Islet of Langerhans (tissue), 1 donor: ENCODE data around the gene PPM1E.
"Not testable (repeated sequence)": the region's sequence is repeated elsewhere in the genome, so short reads cannot be mapped to it uniquely, and the experiment has no call there.

ENCODE experiments used
- FAIRE-seq: peaks from one replicate; lab custom pipeline; 2011; peaks lifted over from hg19 to GRCh38; lab: Jason Lieb, UNC

PPM1E gene

DNA sequence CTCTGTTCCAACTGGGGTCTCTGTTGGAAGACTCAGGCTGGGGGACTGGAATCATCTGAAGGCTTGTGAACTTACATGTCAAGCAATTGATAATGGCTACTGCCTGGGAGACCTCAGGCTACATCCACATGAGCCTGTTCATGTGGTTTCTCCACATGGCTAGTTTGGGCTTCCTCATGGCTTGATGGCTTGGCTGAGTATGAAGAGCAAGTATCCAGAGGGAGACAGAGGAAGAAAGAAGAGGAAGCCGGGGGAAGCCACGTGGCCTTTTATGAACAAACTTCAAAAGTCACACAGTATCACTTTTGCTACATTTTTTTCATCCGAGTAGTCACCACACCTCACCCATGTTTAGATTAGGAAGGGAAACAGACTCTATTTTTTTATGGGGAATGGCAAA, 192.2 kb downstream of the PPM1E start:
- no peak for FAIRE-seq

DNA sequence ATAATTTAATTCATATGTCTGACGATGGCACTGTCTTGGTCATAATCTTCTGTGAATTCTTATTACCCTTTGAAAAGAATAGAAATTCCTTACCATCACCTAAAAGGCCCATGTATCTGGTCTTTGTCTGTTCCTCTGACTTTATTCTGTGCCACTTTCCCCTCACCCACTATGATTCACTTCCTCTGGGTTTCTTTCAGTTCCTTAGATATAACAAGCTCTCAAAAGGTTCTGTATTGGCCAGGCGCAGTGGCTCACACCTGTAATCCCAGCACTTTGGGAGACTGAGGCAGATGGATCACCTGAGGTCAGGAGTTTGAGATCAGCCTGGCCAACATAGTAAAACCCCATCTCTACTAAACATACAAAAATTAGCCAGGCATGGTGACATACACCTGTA, 198.7 kb downstream of the PPM1E start:
- FAIRE-seq = not testable (repeated sequence)

DNA sequence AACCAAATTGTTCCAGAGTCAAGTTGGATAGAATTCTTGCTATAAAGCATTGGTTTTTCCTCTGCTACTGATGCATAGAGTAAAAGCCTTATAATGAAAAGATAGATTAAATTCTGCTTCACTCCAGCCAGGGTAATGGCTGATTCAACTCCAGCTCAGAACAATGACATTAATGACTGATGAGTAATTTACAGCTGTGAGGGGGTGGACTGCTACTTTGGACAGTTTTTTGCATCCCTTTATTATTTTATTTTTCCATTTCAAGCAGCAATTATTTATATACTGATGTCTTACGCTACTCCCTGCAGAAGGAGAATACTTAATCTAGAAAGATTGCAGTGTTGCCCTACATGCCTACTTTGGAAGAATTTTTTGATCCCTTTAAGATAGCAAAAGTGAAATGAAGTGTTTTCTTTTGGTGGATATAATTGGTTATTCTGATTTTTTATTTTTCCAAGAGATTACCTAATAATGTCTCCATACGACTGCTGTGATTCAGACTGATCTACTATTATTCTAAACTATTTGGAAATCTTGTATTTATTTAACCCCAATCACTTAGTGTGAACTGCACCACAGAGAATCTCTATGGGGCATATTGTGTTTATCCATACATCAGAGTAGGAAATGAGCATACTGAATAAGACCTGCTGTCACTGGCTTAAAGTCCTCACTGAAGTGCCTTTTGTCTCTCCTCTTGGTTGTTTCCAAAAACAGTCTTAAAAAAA, 201.5 kb downstream of the PPM1E start:
- FAIRE-seq = peak; percentile 5

DNA sequence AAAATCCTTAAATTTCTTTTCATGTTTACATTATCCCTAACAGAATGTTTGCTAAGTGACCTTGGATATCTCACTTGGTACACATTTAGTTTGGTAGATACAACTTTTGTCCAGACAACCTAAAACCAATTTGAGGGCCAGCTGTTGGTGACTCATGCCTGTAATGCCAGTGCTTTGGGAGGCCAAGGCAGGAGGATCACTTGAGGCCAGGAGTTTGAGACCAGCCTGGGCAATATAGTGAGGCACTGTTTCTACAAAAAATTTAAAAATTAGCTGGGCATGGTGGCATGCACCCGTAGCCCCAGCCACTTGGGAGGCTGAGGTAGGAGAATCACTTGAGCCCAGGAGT, 202.0 kb downstream of the PPM1E start:
- FAIRE-seq = not testable (repeated sequence)

DNA sequence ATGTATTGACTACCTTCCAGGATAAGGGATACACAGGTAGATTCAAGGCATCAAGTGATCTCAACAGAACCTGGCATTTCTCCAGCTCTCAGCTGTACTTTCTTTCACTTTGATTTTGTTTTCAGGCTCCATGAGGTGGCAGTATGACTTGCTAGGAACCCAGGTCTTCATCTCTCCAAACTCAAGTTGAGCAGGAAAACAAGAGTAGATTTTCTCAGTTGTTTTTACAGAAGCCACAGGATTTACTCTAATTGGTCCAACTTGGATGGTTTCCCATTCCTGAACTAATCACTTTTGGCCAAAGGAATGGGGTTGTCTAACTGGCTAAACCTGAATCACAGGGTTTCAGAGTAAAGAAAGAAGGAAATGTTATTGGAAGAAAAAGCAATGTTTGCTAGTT, 204.4 kb downstream of the PPM1E start:
- peak; percentile 79 for FAIRE-seq

DNA sequence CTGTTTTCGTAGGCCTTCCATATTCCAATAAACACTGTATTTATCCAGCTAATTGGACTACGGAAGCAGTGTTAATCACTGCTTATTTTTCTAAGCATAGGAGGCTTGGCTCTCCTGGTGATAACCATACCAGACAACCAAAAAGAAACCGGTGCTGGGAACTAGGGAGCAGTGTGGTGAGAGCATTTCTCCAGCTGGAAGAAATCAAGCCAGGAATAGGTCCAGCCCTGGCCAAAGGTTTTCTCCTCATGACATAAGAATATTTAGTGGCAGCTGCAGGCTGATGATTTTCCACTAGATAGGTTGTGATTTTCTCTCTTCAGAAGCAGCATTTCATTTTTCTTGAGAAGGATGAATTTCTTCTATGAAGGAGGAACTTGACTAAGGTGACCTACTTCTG, 209.6 kb downstream of the PPM1E start:
- FAIRE-seq = no peak

DNA sequence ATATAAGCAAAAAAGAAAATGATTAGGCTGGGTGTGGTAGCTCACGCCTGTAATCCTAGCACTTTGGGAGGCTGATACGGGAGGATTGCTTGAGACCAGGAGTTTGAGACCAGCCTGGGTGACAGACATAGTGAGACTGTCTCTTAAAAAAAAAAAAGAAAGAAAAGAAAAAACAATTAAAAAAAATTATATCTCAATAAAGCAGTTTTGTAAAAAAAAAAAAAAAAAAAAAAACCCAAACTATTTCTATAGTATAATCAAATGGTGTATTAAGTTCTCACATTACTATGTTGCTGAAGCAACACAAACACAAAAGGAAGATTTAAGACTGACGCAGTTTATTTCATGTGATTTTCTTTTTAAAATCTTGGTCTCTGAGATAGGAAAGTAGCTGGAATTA, 210.6 kb downstream of the PPM1E start:
- peak; percentile 81 for FAIRE-seq

DNA sequence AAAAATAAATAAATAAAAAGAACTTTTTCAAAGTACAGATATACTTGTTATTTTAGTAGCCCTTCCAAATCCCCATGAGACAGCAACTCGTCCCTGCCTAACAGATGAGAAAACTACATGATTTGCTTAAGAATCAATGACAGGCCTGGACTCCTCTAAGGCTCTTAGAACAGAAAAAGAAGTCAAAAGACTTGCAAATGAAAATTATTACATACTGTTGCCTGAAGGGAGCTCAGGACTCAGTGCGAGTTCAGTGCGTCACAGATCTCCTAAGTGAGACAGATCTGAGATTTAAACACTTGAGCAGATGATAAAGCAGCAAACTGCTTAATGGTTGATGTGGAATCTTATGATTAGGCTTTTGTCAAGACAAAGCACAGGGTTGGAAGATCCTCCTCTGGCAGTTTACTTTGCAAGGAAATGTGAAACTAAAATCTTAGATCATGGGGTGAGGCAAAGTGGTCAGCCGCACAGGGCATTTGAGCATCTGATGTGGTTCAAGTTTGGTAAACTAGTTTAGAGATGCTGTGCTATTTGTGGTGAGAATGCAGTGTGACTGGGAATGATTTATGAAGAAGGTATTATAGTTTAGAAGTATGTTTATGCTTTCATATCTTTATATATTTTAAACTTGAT, 212.9 kb downstream of the PPM1E start:
- FAIRE-seq = no peak

DNA sequence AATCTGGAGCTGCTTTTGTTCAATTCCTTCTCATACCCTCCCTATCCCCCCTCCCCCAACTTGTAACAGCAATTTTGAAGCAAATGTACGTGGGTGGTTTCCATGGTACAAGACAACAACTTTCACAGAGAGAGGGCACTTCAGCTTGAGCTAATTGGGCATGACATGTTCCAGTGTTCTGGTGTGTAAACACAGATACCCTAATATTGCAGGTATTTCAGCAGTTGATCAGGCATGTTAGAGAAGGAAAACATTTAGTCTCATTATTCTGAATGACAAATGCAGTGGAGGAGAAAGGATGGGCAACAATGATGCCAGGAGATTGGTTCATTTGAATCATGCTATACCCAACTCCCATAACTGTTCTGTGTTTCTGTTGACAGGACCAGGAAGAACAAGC, 213.5 kb downstream of the PPM1E start:
- FAIRE-seq = peak; percentile 95

DNA sequence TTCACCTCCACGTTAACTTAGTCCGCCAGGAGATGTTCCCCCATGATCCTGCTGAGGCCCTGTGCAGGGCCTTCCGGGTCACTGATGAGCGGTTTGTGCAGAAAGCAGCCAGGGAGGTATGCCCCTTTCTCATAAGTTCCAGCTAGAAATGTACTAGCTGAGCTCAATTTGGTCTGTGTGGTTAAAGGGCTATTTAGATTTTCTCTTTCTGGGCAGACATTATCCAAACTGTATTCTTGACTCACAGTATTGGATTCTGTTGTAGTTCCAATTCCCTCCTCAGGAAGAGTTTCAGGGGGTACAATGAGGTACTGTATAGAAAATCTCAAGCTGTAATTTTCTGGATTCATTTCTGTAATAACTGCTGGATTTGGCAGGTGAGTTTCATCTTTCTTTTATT, 214.0 kb downstream of the PPM1E start:
- FAIRE-seq = no peak

DNA sequence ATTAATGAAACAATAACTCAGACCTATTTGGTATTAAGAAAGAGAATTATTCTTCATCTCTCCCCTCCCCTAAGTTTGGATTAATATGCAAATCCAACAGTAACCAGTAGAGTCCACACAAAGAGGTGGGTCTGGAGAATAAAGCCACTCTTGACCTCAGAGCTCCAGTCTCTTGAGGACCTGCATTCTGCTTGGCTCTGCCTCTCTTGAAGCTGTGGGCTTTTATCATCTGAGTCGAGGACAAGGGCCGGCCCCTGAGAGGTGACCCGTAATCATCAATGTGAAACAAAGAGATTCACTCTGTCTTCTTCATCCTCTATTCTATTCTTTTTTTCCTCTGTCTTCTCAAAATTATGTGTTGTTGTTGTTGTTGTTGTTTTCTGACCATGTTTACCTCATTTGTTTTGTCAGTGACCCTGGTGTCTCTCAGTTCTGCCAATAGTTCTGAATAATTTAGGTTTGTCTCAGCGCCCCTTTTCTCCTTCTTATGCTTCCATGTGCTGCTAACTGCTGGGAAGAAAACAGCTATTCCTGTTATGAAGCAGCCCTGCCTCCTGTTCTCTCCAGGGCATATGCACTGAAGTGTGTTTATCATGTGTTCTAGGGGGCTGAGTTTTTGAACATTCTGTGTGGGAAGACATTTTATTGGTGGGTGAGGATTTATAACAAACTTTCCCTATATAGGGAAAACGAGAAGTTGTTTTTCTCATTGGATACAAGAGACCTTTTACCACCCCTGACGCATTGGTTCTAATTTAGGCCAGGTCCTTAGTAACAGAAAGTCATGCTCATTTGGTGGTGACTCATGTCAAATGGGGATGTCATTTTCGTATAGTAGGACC, 215.2 kb downstream of the PPM1E start:
- no peak for FAIRE-seq

DNA sequence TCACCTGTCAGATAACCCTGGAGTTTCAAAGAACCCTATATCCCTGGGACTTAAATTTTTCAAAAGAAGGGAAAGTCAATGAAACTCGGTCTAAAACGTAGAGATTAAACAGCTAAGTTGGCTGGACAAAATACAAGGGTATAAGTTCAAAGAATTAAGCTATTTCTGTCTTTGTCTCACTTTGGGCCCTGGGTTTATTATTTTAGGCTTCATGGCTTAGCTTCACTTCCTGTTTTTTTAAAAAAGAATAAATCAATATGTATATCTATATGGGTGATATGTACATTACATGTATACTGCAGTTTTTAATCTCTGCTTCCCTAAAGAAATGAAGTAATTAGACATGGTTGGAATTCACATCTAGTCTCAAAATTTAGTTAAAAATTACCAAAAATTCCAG, 218.7 kb downstream of the PPM1E start:
- no peak for FAIRE-seq

DNA sequence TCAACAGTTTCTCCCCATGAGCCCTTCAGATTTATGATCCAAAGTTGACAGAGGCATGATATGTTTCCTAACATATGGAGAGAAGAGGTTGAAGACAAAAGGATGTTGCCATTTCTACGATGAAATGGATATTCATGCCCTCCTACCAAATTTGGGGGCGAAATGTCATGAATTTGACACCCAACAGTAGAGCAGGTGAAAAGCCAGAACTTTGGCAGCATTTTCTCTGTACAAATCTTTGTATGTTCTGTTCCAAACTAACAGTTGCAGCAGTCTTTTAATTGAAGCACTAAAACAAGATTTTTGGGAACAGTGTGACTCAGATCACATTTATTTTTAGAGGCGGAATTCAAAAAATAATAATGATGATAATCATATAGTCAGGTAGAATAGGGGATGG, 220.9 kb downstream of the PPM1E start:
- no peak for FAIRE-seq

DNA sequence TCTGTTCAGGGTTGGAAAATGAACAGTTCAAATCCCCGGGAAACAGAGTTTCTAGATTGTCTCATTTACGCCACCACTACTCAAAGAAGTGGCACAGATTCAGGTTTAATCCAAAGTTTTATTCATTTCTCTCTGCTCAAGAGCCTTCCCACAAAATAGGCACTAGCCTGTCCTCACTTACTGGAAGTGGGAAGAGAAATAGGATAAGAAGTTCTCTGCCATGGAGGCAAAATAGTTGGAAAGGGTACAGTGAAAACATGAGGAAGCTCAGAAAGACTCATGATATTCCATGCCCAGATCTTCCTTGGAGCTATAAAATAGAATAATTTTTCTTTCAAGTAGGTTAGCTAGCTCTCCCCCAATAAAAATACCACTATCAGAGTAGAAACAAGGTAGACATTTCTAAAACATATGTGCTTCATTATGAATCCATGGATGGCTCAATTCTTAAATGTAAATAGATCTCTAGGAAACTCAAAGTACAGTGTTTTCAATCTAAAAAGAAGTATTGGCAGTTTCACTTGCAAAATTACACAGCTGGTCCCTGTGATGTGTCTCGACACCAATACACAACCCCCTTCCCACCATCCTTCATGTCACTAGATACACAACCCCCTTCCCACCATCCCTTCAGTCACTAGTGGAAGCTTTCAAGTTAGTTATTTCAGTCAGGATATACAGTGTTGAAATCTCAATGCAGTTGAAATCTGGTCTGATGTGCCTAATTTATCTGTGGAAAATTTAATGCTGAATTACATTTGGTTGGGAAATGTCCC, 225.2 kb downstream of the PPM1E start:
- no peak for FAIRE-seq

DNA sequence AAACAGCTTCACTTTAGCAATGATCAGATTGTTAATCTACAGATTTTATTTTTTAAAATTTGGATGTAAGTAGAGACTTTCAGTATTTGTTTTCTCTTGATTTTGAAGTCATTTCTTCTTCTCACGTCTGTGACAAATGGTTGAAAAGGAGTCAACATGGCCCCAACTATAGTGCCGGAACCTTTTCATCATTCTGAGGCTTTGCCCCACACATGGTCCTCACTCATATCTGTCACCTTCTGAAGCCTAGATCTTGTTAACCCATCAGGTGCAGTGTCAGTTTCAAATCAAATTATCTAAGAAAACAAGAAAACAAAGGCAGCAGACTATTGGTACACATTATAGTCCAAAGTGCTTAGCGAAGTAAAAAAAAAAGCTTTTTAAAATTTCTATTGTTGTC, 227.0 kb downstream of the PPM1E start:
- no peak for FAIRE-seq

DNA sequence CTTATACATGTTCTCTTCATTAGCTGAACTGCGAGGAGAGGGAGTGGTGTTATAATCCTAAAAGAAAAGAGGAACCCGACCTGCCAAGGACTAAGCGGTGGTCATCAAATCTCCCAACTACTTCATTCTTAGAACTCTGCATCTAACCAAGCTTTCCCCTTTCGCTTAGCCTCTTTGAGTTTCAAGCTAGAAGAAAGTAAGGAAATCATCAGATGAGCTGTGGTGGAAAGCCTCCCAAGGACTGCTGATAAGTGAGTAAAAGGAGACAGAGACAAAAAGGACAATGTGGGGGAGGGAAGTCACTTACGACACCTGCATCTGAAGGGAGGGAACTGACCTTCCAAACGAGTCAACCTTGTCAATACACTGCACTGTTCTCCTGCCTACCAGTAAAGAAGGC, 229.7 kb downstream of the PPM1E start:
- FAIRE-seq = no peak

DNA sequence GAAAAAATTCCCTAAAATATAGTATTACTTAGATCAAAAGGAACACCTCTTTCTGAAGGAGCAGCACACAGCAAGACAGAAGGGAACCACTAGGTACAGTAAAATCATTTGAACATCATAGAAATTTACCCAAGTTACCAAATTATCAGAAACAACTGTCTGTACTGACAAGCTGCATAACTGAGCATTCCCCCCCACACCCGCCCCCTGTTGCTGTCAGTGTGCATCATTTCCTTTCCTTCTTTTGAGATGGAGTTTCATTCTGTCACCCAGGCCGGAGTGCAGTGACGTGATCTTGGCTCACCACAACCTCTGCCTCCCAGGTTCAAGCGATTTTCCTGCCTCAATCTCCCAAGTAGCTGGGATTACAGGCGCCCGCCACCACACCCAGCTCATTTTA, 230.3 kb downstream of the PPM1E start:
- FAIRE-seq = no peak

DNA sequence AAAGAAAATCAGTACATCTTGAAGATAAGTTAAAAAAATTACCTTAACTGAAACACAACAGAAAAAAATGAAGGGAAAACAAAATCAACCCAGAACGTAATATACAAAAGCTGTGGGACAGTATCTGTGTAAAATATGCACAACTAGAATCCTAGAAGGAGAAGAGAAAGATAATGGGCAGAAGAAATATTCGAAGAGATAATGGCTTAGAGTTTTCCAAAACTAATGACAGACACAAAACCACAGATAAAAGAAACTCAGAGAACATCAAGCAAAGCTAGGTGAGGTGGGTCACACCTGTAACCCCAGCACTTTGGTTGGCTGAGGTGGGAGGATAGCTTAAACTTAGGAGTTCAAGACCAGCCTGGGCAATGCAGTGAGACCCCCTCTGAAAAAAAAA, 234.0 kb downstream of the PPM1E start:
- no peak for FAIRE-seq

DNA sequence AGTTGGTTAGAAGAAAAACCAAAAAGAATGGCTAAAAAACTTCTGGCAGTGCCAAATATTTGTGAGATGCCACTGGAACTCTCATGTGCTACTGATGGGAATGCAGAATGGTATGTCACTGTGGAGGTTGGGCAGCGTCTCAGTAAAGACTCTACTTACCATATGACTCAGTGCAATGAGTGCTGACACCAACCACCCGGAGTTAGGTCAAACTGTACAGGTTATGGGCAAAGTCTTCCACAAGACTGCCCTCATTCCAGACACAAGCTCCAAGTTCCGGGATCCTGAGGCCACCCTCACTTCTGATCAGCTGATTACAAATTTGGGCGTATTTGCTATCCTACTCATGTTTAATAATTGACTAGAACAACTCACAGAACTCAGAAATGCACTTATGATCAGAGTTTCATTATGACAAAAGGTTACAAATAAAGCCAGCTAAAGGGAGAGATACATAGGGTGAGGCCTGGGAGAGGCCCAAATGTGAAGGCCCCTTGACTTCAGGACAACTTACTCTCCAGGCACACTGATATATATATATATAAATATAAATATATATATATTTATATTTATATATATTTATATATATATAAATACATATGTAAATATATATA, 236.2 kb downstream of the PPM1E start:
- no peak for FAIRE-seq

DNA sequence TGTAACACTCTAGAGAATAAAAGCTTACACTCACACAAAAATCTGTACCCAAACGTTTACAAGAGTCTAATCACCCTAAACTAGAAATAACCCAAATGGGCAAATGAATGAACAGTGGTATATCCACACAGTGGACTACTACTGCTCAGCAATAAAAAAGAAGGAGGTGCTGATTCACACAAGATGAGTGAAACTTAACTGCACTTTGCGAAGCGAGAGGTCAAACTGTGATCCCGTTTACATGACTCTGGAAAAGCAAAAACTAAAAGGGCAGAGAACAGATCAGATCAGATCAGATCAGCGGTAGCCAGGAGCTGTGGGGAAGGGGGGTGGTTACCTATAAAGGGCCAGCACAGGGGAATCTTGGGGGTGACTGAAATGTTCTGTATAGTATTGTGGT, 237.7 kb downstream of the PPM1E start:
- no peak for FAIRE-seq

DNA sequence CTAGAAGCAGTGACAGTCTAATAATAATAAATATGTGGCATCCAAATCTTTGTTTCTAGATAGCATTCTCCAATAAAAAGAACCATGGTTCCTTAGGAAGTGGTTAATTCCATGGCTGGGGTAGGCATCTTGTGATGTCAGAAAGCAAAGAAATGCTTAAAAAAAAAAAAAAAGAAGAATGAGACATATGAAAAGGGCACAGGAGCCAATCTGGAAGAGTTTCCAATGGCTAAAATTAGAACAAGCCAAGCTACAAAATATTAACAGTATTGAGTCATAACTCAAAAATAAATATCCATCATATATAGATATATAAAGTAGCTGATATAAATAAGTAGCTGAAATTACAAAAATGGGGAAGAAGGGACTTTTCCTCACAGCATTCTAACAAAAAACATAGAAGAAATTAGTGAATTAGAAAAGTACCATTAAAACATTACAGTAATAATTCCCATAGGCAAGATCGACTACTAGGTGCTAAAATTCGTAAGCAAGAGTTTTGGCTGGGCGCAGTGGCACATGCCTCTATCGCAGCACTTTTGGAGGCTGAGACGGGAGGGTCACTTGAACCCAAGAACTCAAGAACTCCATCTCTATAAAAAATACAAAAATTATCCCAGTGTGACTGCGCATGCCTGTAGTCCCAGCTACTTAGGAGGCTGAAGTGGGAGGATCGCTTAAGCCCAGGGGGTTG, 239.7 kb downstream of the PPM1E start:
- FAIRE-seq = no peak

DNA sequence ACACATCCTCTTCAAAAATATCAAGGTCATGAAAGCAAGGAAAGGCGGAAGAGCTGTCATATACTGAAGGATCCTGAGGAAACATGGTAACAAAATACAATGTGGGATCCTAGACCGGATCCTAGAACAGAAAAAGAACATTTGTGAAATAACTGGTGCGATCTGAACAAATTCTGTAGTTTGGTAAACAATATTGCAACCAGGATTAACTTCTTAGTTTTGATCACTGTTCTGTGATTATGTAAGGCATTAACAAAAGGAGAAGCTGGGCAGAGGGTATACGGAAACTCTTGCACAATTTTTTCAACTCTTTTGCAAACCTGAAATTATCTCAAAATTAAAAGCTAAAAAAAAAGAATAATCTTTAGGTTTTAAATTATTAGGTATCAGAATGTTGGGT, 241.3 kb downstream of the PPM1E start:
- FAIRE-seq = no peak
